Esophagus muscularis mucosa (tissue), 4 donors: Measurements from ENCODE around the gene CEP135. TPM values are rescaled to one million over a fixed set of nuclear protein-coding genes. Genes with fewer than 3 reads are reported as not detected.

Source experiments
- DNase-seq: peaks from one replicate; pipeline ENCODE4 v3.0.0-alpha.2; 2017; ENCODE audit errors: extremely low spot score
- H3K27ac ChIP-seq, 4 donors: fragments of 200-600 bp; sonication (generic); replicated peaks in 1 of 4; 1 replicate in 3 of 4; 2 replicates in 1 of 4; pipeline ENCODE4 v1.5.1; 2016 to 2019; ENCODE audit warnings: mild to moderate bottlenecking in 1 of 4
- H3K27me3 ChIP-seq, 4 donors: fragments of 200-600 bp; sonication (generic); one replicate each; pipeline versions ENCODE4 v1.5.1 to v1.6.0; 2016 to 2019
- H3K36me3 ChIP-seq, 4 donors: fragments of 200-600 bp; sonication (generic); one replicate each; pipeline ENCODE4 v1.5.1; 2016 to 2019
- H3K4me1 ChIP-seq, 4 donors: fragments of 200-600 bp; sonication (generic); one replicate each; pipeline ENCODE4 v1.5.1; 2016 to 2019
- H3K4me3 ChIP-seq, 4 donors: fragments of 200-600 bp; sonication (generic); 1 replicate in 2 of 4; 2 replicates in 2 of 4; pipeline ENCODE4 v1.5.1; 2016 to 2019; ENCODE audit warnings: mild to moderate bottlenecking in 4 of 4, moderate library complexity in 1 of 4
- H3K9me3 ChIP-seq, 4 donors: fragments of 200-600 bp; sonication (generic); 1 replicate in 3 of 4; 2 replicates in 1 of 4; pipeline ENCODE4 v1.5.1; 2016 to 2019
- CTCF ChIP-seq, 3 experiments: fragments of 200-600 bp in 2 of 3; fragments of 450-650 bp in 1 of 3; sonication (generic) in 2 of 3; IDR thresholded peaks; one replicate each; pipeline ENCODE4 v1.5.1; 2017 to 2019; ENCODE audit warnings: antibody characterized with exemption in 3 of 3, mild to moderate bottlenecking in 2 of 3, moderate library complexity in 1 of 3
- EP300 ChIP-seq: sonication (generic); formaldehyde crosslinking; IDR thresholded peaks from one replicate; pipeline ENCODE4 v1.6.1; 2017; ENCODE audit warnings: antibody characterized with exemption
- POLR2A ChIP-seq: fragments of 450-650 bp; IDR thresholded peaks from one replicate; pipeline ENCODE4 v1.6.1; 2017; ENCODE audit warnings: antibody characterized with exemption, moderate library complexity, mild to moderate bottlenecking, low read depth
- POLR2AphosphoS5 ChIP-seq, 2 donors: sonication (generic); formaldehyde crosslinking; IDR thresholded peaks; one replicate each; pipeline ENCODE4 v1.6.1; 2017; ENCODE audit warnings: antibody characterized with exemption in 2 of 2
- WGBS: methylation state at CpG from one replicate; pipeline ENCODE4 v1.1.5; 2018; 5-methylcytosine and 5-hydroxymethylcytosine counted together
- intact Hi-C: fragments of 100-400 bp; cut with DNase I; formaldehyde crosslinking; loops from one replicate; pipeline ENCODE4 v1.15.1; 2023
- total RNA-seq, 4 donors: library from RNA; depleted of rRNA; stranded (reverse); fragments of >200 nt; gene quantifications; one replicate each; pipeline versions ENCODE4 v1.1.0 to v1.2.1, GENCODE V29; 2016

CEP135 gene
- total RNA-seq, 4 donors from 2014 or later: 3.5 to 5.0 (median 3.8) TPM

- TF ChIP-seq POLR2A: no peak
- no peak for TF ChIP-seq POLR2AphosphoS5 (IDR thresholded peaks at IDR 0.05)
- intact Hi-C loops: no loop called here
- H3K36me3 ChIP-seq: peaks cover 0 to 79% (median 25%) of the 10 kb centered on the region in 4 donors
- DNase-seq: no peak
- no peak overlapping the region for H3K4me3 ChIP-seq
- H3K9me3 ChIP-seq: no peaks in the 10 kb centered on the region
- H3K27me3 ChIP-seq: no peaks in the 10 kb centered on the region
- H3K27ac ChIP-seq: no peak overlapping the region
- H3K4me1 ChIP-seq: no peaks in the 10 kb centered on the region
Measured at GRCh38 chr4:56008206-56008605, 59.5 kb downstream of the CEP135 start.

GRCh38 chr4:56026596-56026995, 77.9 kb downstream of the CEP135 start:
- no peak for DNase-seq
- TF ChIP-seq POLR2AphosphoS5 (IDR thresholded peaks at IDR 0.05) (no peak), EP300 (no peak), CTCF (IDR thresholded peaks at IDR 0.05) (no peak), POLR2A (no peak)

GRCh38 chr4:56028165-56028564, 79.4 kb downstream of the CEP135 start:
- H3K27ac ChIP-seq: no peak overlapping the region
- 97% methylated on average over 3 of the region's 3 CpGs for WGBS
- H3K4me3 ChIP-seq: no peak overlapping the region
- DNase-seq: no peak
- intact Hi-C loops: no loop called here
- H3K27me3 ChIP-seq: no peaks in the 10 kb centered on the region
- H3K36me3 ChIP-seq: peaks cover 8 to 57% (median 40%) of the 10 kb centered on the region in 4 donors
- no peaks in the 10 kb centered on the region for H3K4me1 ChIP-seq
- H3K9me3 ChIP-seq: peaks cover 0 to 4% (median 0%) of the 10 kb centered on the region in 4 donors
- TF ChIP-seq EP300 (no peak), CTCF (IDR thresholded peaks at IDR 0.05) (no peak), POLR2AphosphoS5 (IDR thresholded peaks at IDR 0.05) (no peak), POLR2A (no peak)

More at GRCh38 chr4:56026596-56026995, 77.9 kb downstream of the CEP135 start:
- H3K4me3 ChIP-seq: no peak overlapping the region
- intact Hi-C loops: no loop called here
- no peaks in the 10 kb centered on the region for H3K4me1 ChIP-seq
- H3K36me3 ChIP-seq: peaks cover 8 to 65% (median 41%) of the 10 kb centered on the region in 4 donors
- H3K27me3 ChIP-seq: no peaks in the 10 kb centered on the region
- no peak overlapping the region for H3K27ac ChIP-seq
- H3K9me3 ChIP-seq: peaks cover 0 to 4% (median 0%) of the 10 kb centered on the region in 4 donors

GRCh38 chr4:56038487-56039162, 89.9 kb downstream of the CEP135 start:
- no peak for DNase-seq
- H3K9me3 ChIP-seq: no peaks in the 10 kb centered on the region
- H3K4me1 ChIP-seq: no peaks in the 10 kb centered on the region
- TF ChIP-seq EP300: no peak
- TF ChIP-seq POLR2A: no peak
- TF ChIP-seq POLR2AphosphoS5 (IDR thresholded peaks at IDR 0.05): no peak
- TF ChIP-seq CTCF (IDR thresholded peaks at IDR 0.05): no peak
- 78% methylated on average over 8 of the region's 8 CpGs for WGBS
- H3K36me3 ChIP-seq: no peaks in the 10 kb centered on the region
- no peaks in the 10 kb centered on the region for H3K27me3 ChIP-seq
- intact Hi-C loops: no loop called here
- H3K27ac ChIP-seq: no peak overlapping the region
- no peak overlapping the region for H3K4me3 ChIP-seq

- 69% methylated on average over 2 of the region's 2 CpGs for WGBS
- Histone ChIP-seq H3K27me3 (no peaks in the 10 kb centered on the region), H3K36me3 (no peaks in the 10 kb centered on the region), H3K4me1 (no peaks in the 10 kb centered on the region), H3K4me3 (no peak overlapping the region), H3K9me3 (no peaks in the 10 kb centered on the region), H3K27ac (no peak overlapping the region)
- TF ChIP-seq POLR2AphosphoS5 (IDR thresholded peaks at IDR 0.05) (no peak), EP300 (no peak), CTCF (IDR thresholded peaks at IDR 0.05) (no peak), POLR2A (no peak)
- DNase-seq: no peak
- intact Hi-C loops: no loop called here
Measured at GRCh38 chr4:56040842-56041241, 92.1 kb downstream of the CEP135 start.
